H1 (cell line): ENCODE results near the gene TMEM108. TPM values are rescaled to one million over a fixed set of nuclear protein-coding genes. Genes with fewer than 3 reads are reported as not detected.

ENCODE experiments used
- CTCF ChIA-PET: fragments of 300-600 bp; sonication (Branson Sonifier 250); formaldehyde crosslinking; loops from one replicate; lab custom pipeline; 2021; ENCODE audit not compliant: partially characterized antibody; lab: Charles Lee
- POLR2A ChIA-PET: fragments of 300-600 bp; sonication (Branson Sonifier 250); formaldehyde crosslinking; loops from one replicate; lab custom pipeline; 2021; ENCODE audit warnings: inconsistent platforms; ENCODE audit not compliant: partially characterized antibody; lab: Charles Lee
- DNase-seq, 2 experiments: peaks; one replicate each; pipeline versions ENCODE4 v3.0.0 to v3.0.0-alpha.2; 2010 to 2022; ENCODE audit warnings: low spot score in 2 of 2, low read depth in 1 of 2, mixed read lengths in 1 of 2
- FAIRE-seq: peaks from 2 replicates; lab custom pipeline; 2011; peaks lifted over from hg19 to GRCh38; lab: Jason Lieb, UNC
- H2AFZ ChIP-seq: 2 replicates; pipeline ENCODE4 v1.8.1; 2012; ENCODE audit warnings: low read length, inconsistent platforms
- H2AK5ac ChIP-seq: 2 replicates; pipeline ENCODE4 v1.6.1; 2013; ENCODE audit warnings: low read depth, low read length
- H2BK120ac ChIP-seq: replicated peaks from 2 replicates; pipeline ENCODE3; 2013; ENCODE audit warnings: low read depth, low read length, inconsistent platforms
- H2BK12ac ChIP-seq: 2 replicates; pipeline ENCODE4 v1.6.1; 2013; ENCODE audit warnings: low read depth, low read length
- H2BK15ac ChIP-seq: 2 replicates; pipeline ENCODE4 v1.6.1; 2013; ENCODE audit warnings: low read length
- H2BK20ac ChIP-seq: 2 replicates; pipeline ENCODE4 v1.6.1; 2013; ENCODE audit warnings: low read length
- H2BK5ac ChIP-seq: 2 replicates; pipeline ENCODE4 v1.6.1; 2013; ENCODE audit warnings: low read depth, low read length
- H3K14ac ChIP-seq: 2 replicates; pipeline ENCODE4 v1.6.1; 2013; ENCODE audit warnings: inconsistent platforms; ENCODE audit not compliant: insufficient read length
- H3K18ac ChIP-seq: 2 replicates; pipeline ENCODE4 v1.6.1; 2013; ENCODE audit warnings: low read length; ENCODE audit errors: extremely low read depth
- H3K23ac ChIP-seq: 2 replicates; pipeline ENCODE4 v1.6.1; 2013; ENCODE audit warnings: inconsistent platforms; ENCODE audit not compliant: insufficient read length
- H3K23me2 ChIP-seq: 2 replicates; pipeline ENCODE4 v1.6.1; 2013; ENCODE audit warnings: low read depth, low read length
- H3K27ac ChIP-seq: 2 replicates; pipeline ENCODE4 v1.6.1; 2011; ENCODE audit warnings: low read depth, low read length, inconsistent platforms
- H3K27me3 ChIP-seq, 4 experiments: replicated peaks in 1 of 4; 1 replicate in 1 of 4; 2 replicates in 3 of 4; pipeline versions ENCODE4 v1.6.1 to v1.8.1; 2011 to 2013; ENCODE audit warnings: low read length in 3 of 4, mild to moderate bottlenecking in 3 of 4, inconsistent platforms in 2 of 4, mixed read lengths in 2 of 4, moderate library complexity in 1 of 4; ENCODE audit not compliant: control insufficient read depth in 3 of 4, insufficient read depth in 3 of 4; ENCODE audit errors: extremely low read depth in 1 of 4
- H3K36me3 ChIP-seq, 4 experiments: 2 replicates each; pipeline versions ENCODE4 v1.6.1 to v1.8.1; 2011 to 2013; ENCODE audit warnings: mild to moderate bottlenecking in 4 of 4, low read length in 3 of 4, moderate library complexity in 2 of 4, control low read depth in 1 of 4, inconsistent platforms in 1 of 4; ENCODE audit not compliant: insufficient read depth in 4 of 4, control insufficient read depth in 2 of 4
- H3K4ac ChIP-seq: replicated peaks from 2 replicates; pipeline ENCODE3; 2013; ENCODE audit warnings: low read length, low read depth, mixed read lengths, inconsistent platforms; ENCODE audit not compliant: insufficient read length
- H3K4me1 ChIP-seq, 4 experiments: replicated peaks in 1 of 4; 1 replicate in 1 of 4; 2 replicates in 3 of 4; pipeline versions ENCODE4 v1.6.1 to v1.8.1; 2011 to 2013; ENCODE audit warnings: low read length in 3 of 4, inconsistent platforms in 2 of 4, mixed read lengths in 1 of 4; ENCODE audit not compliant: insufficient read depth in 4 of 4, control insufficient read depth in 3 of 4
- H3K4me2 ChIP-seq, 2 experiments: 2 replicates each; pipeline versions ENCODE4 v1.6.1 to v1.8.1; 2011 to 2013; ENCODE audit warnings: low read depth in 2 of 2, low read length in 2 of 2, control low read depth in 1 of 2, inconsistent platforms in 1 of 2, mild to moderate bottlenecking in 1 of 2; ENCODE audit not compliant: insufficient read depth in 1 of 2
- H3K4me3 ChIP-seq, 4 experiments: fragments of 200-600, 300-600 bp in 1 of 4; sonication (generic), shearing (Covaris generic), sonication (Bioruptor Twin) in 1 of 4; 2 replicates each; pipeline versions ENCODE4 v1.5.1 to v1.8.1; 2011 to 2016; ENCODE audit warnings: low read length in 4 of 4, low read depth in 3 of 4, control low read depth in 2 of 4, inconsistent platforms in 2 of 4, mild to moderate bottlenecking in 2 of 4, mixed read lengths in 1 of 4, moderate library complexity in 1 of 4; ENCODE audit not compliant: insufficient read depth in 2 of 4; ENCODE audit errors: extremely low read depth in 1 of 4
- H3K56ac ChIP-seq: replicated peaks from 2 replicates; pipeline ENCODE3; 2013; ENCODE audit warnings: low read depth, mild to moderate bottlenecking, mixed read lengths, low read length, inconsistent platforms; ENCODE audit not compliant: insufficient read length
- H3K79me1 ChIP-seq: 2 replicates; pipeline ENCODE4 v1.6.1; 2013; ENCODE audit warnings: low read depth, low read length, control low read depth
- H3K79me2 ChIP-seq, 2 experiments: 2 replicates each; pipeline versions ENCODE4 v1.6.1 to v1.8.1; 2012 to 2013; ENCODE audit warnings: low read length in 2 of 2, mild to moderate bottlenecking in 2 of 2, inconsistent platforms in 1 of 2; ENCODE audit not compliant: insufficient read depth in 2 of 2, control insufficient read depth in 1 of 2
- H3K9ac ChIP-seq, 4 experiments: replicated peaks in 1 of 4; 1 replicate in 1 of 4; 2 replicates in 3 of 4; pipeline versions ENCODE4 v1.6.1 to v1.8.1; 2011 to 2013; ENCODE audit warnings: low read depth in 3 of 4, low read length in 3 of 4, control low read depth in 2 of 4, mild to moderate bottlenecking in 2 of 4, moderate library complexity in 2 of 4, inconsistent platforms in 1 of 4; ENCODE audit errors: extremely low read depth in 1 of 4
- H3K9me3 ChIP-seq, 2 experiments: 2 replicates each; pipeline versions ENCODE4 v1.6.1 to v1.8.1; 2012 to 2013; ENCODE audit warnings: mild to moderate bottlenecking in 2 of 2, moderate library complexity in 2 of 2, control low read depth in 1 of 2, inconsistent platforms in 1 of 2, low read depth in 1 of 2, low read length in 1 of 2, mixed read lengths in 1 of 2; ENCODE audit not compliant: insufficient read depth in 2 of 2
- H4K20me1 ChIP-seq, 2 experiments: replicated peaks in 1 of 2; 2 replicates each; pipeline versions ENCODE3 to v1.8.1; 2011 to 2013; ENCODE audit warnings: inconsistent platforms in 2 of 2, low read length in 2 of 2, mild to moderate bottlenecking in 1 of 2; ENCODE audit not compliant: insufficient read depth in 2 of 2, control insufficient read depth in 1 of 2
- H4K5ac ChIP-seq: 2 replicates; pipeline ENCODE4 v1.6.1; 2013; ENCODE audit warnings: low read length, low read depth, mixed read lengths, inconsistent platforms; ENCODE audit not compliant: insufficient read length
- H4K8ac ChIP-seq: 2 replicates; pipeline ENCODE4 v1.8.0; 2013; ENCODE audit warnings: mild to moderate bottlenecking, moderate library complexity, low read length, inconsistent platforms; ENCODE audit not compliant: insufficient read depth; ENCODE audit errors: extremely low read depth
- H4K91ac ChIP-seq: replicated peaks from 2 replicates; pipeline ENCODE3; 2013; ENCODE audit warnings: low read length, mixed read lengths, inconsistent platforms; ENCODE audit not compliant: insufficient read length
- BACH1 ChIP-seq: IDR thresholded peaks from 2 replicates; pipeline ENCODE4 v1.6.1; 2012; ENCODE audit warnings: low read length, improper control_type of control experiment
- CBX8 ChIP-seq: fragments of 300-800, 300-1000 bp; sonication (generic); IDR thresholded peaks from 2 replicates; pipeline ENCODE4 v1.7.1; 2016; ENCODE audit warnings: low read depth, low read length, borderline replicate concordance
- NRF1 ChIP-seq: IDR thresholded peaks from 2 replicates; pipeline ENCODE4 v1.6.1; 2011; ENCODE audit warnings: mild to moderate bottlenecking, low read depth, low read length, improper control_type of control experiment
- POLR2A ChIP-seq, 2 experiments: IDR thresholded peaks; 1 replicate in 1 of 2; 2 replicates in 1 of 2; pipeline ENCODE4 v1.6.1; 2011; ENCODE audit warnings: low read depth in 2 of 2, low read length in 2 of 2, mild to moderate bottlenecking in 2 of 2; ENCODE audit errors: control extremely low read depth in 1 of 2
- RAD21 ChIP-seq, 2 experiments: IDR thresholded peaks in 1 of 2; conservative IDR thresholded peaks in 1 of 2; 2 replicates each; pipeline ENCODE4 v1.6.1; 2011; ENCODE audit warnings: low read depth in 2 of 2, low read length in 2 of 2, improper control_type of control experiment in 1 of 2, inconsistent platforms in 1 of 2, mild to moderate bottlenecking in 1 of 2, moderate library complexity in 1 of 2
- RXRA ChIP-seq: IDR thresholded peaks from 2 replicates; pipeline ENCODE4 v1.6.1; 2011; ENCODE audit warnings: low read depth, mild to moderate bottlenecking, low read length, moderate library complexity; ENCODE audit not compliant: insufficient read depth
- SP1 ChIP-seq: IDR thresholded peaks from 2 replicates; pipeline ENCODE4 v1.6.1; 2011; ENCODE audit warnings: low read depth, low read length
- SUZ12 ChIP-seq: fragments of 200-600 bp; sonication (generic); IDR thresholded peaks from 2 replicates; pipeline ENCODE4 v1.6.1; 2012; ENCODE audit warnings: mild to moderate bottlenecking, inconsistent platforms, low read length, moderate library complexity, mixed read lengths
- YY1 ChIP-seq: IDR thresholded peaks from 2 replicates; pipeline ENCODE4 v1.6.1; 2011; ENCODE audit warnings: low read depth, mild to moderate bottlenecking, low read length
- WGBS, 2 experiments: shearing (Covaris generic) in 1 of 2; methylation state at CpG; one replicate each; pipeline versions ENCODE4 v1.1.6 to v1.1.7; 2013 to 2015; ENCODE audit warnings: low lambda C conversion rate in 2 of 2, mixed read lengths in 2 of 2, inconsistent platforms in 1 of 2, low coverage in 1 of 2, missing lambda C conversion rate in 1 of 2; ENCODE audit not compliant: insufficient replicate concordance in 2 of 2, insufficient coverage in 1 of 2, insufficient read length in 1 of 2; ENCODE audit errors: extremely low coverage in 1 of 2, missing lambda C conversion rate in 1 of 2; 5-methylcytosine and 5-hydroxymethylcytosine counted together
- polyA plus RNA-seq, 7 experiments: library from polyadenylated mRNA; depleted of rRNA in 3 of 7; stranded (reverse) in 5 of 7; unstranded in 2 of 7; fragments of >200 nt in 5 of 7; fragments of 200-250 nt in 2 of 7; gene quantifications; 1 replicate in 5 of 7; 2 replicates in 1 of 7; 4 replicates in 1 of 7; pipeline versions ENCODE4 v1.2.1 to v1.2.3, GENCODE V29; 2011 to 2013; ENCODE audit warnings: missing spikeins in 2 of 7, mixed read lengths in 2 of 7
- total RNA-seq: library from RNA; stranded (reverse); fragmentation: NEBNext Ultra II Directional; extraction: Animal tissue kit (Norgen Biotek cat#: 25700); gene quantifications from 2 replicates; pipeline ENCODE4 v1.2.1, GENCODE V29; 2021

Gene TMEM108
- total and polyA plus RNA-seq, 2 of the 8 experiments (the other 6 are each of a cell fraction or from before 2014, with no cell fraction given): 14.3 to 16.2 TPM

- ChIA-PET POLR2A (no interaction called here), CTCF (interaction anchor here (1.2 to 3.0 kb wide), 3 partner anchors 13 to 682 kb away, joined by 5 to 20 read pairs (median 5); no protein-coding TSS in a partner anchor)
- no peak overlapping the region for H3K14ac ChIP-seq
- H3K9ac ChIP-seq: no peak overlapping the region
- H2BK12ac ChIP-seq: no peak overlapping the region
- no peaks in the 10 kb centered on the region; the same call in 1 of the 2 replicates for H3K23me2 ChIP-seq
- no peak overlapping the region for H2BK120ac ChIP-seq
- H2AK5ac ChIP-seq: no peak overlapping the region
- H2AFZ ChIP-seq: no peak overlapping the region
- no peak overlapping the region for H3K56ac ChIP-seq
- FAIRE-seq: no peak
- H3K79me2 ChIP-seq: no peaks in the 10 kb centered on the region
- no peaks in the 10 kb centered on the region for H3K9me3 ChIP-seq
- 89% methylated on average over 2 of the region's 2 CpGs; no CpG with 5 or more reads in 1 of the 2 experiments for WGBS, 2 experiments
- no peaks in the 10 kb centered on the region for H3K36me3 ChIP-seq
- H3K18ac ChIP-seq: no peak overlapping the region
- no peak overlapping the region for H3K4ac ChIP-seq
- no peak overlapping the region for H3K4me3 ChIP-seq
- H3K4me1 ChIP-seq: peaks cover 0 to 4% (median 0%) of the 10 kb centered on the region in 4 experiments; a peak in 2 of 7 replicates
- no peak overlapping the region for H3K23ac ChIP-seq
- H2BK15ac ChIP-seq: no peak overlapping the region
- no peak overlapping the region for H3K4me2 ChIP-seq
- no peak for TF ChIP-seq RXRA
- TF ChIP-seq SP1: no peak
- TF ChIP-seq BACH1: no peak
- no peak for TF ChIP-seq SUZ12
- TF ChIP-seq YY1: no peak
- no peak for TF ChIP-seq RAD21 (IDR thresholded peaks at IDR 0.05 in 1 of 2, conservative IDR thresholded peaks at IDR 0.05 in 1 of 2; ENCODE audit: low read depth in 2 of 2, low read length in 2 of 2)
- TF ChIP-seq CBX8: no peak
- no peak for TF ChIP-seq NRF1
- TF ChIP-seq POLR2A (IDR thresholded peaks at IDR 0.05; ENCODE audit: control extremely low read depth in 1 of 2, low read depth in 2 of 2, low read length in 2 of 2): no peak
- H4K5ac ChIP-seq: no peak overlapping the region
- no peaks in the 10 kb centered on the region for H3K79me1 ChIP-seq
- no peak overlapping the region for H2BK5ac ChIP-seq
- no peaks in the 10 kb centered on the region for H3K27me3 ChIP-seq
- no peak overlapping the region for H3K27ac ChIP-seq
- H4K91ac ChIP-seq: no peak overlapping the region
- no peak overlapping the region for H2BK20ac ChIP-seq
- DNase-seq: no peak
- no peaks in the 10 kb centered on the region for H4K20me1 ChIP-seq
- no peak overlapping the region for H4K8ac ChIP-seq
Observed at GRCh38 chr3:133408961-133409360, 370.8 kb downstream of the TMEM108 start.
